ENCODE measurements around the gene OR10C1. TPM values are rescaled to one million over a fixed set of nuclear protein-coding genes. Genes with fewer than 3 reads are reported as not detected.

The OR10C1 gene
- total RNA-seq, 1 experiment from 2014 or later: not detected

GRCh38 chr6:29474996-29475395, 35.9 kb downstream of the OR10C1 start:
- H3K27me3 ChIP-seq (ENCODE audit: control insufficient read depth, insufficient read depth, low read length): no peaks in the 10 kb centered on the region; the same call in 1 of the 2 replicates
- no TSS peak for BruUV-seq (replicated peaks)
- ChIA-PET CTCF (no interaction called here), POLR2A (no interaction called here)
- H3K27ac ChIP-seq (ENCODE audit: low read length): no peak overlapping the region
- H3K4me1 ChIP-seq (ENCODE audit: control insufficient read depth, insufficient read depth, low read length): no peaks in the 10 kb centered on the region
- H3K4me3 ChIP-seq (ENCODE audit: low read depth in 2 of 2, low read length in 2 of 2): no peak overlapping the region
- intact Hi-C loops (cut with micrococcal nuclease; ENCODE audit: unreplicated experiment): no loop called here
- no peak for ATAC-seq
- TF ChIP-seq, protein P1, sequence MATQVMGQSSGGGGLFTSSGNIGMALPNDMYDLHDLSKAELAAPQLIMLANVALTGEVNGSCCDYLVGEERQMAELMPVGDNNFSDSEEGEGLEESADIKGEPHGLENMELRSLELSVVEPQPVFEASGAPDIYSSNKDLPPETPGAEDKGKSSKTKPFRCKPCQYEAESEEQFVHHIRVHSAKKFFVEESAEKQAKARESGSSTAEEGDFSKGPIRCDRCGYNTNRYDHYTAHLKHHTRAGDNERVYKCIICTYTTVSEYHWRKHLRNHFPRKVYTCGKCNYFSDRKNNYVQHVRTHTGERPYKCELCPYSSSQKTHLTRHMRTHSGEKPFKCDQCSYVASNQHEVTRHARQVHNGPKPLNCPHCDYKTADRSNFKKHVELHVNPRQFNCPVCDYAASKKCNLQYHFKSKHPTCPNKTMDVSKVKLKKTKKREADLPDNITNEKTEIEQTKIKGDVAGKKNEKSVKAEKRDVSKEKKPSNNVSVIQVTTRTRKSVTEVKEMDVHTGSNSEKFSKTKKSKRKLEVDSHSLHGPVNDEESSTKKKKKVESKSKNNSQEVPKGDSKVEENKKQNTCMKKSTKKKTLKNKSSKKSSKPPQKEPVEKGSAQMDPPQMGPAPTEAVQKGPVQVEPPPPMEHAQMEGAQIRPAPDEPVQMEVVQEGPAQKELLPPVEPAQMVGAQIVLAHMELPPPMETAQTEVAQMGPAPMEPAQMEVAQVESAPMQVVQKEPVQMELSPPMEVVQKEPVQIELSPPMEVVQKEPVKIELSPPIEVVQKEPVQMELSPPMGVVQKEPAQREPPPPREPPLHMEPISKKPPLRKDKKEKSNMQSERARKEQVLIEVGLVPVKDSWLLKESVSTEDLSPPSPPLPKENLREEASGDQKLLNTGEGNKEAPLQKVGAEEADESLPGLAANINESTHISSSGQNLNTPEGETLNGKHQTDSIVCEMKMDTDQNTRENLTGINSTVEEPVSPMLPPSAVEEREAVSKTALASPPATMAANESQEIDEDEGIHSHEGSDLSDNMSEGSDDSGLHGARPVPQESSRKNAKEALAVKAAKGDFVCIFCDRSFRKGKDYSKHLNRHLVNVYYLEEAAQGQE (IDR thresholded peaks at IDR 0.05; ENCODE audit: insufficient read depth in 1 of 2, low read depth in 2 of 2, low read length in 1 of 2): no peak
- TF ChIP-seq, protein P2, sequence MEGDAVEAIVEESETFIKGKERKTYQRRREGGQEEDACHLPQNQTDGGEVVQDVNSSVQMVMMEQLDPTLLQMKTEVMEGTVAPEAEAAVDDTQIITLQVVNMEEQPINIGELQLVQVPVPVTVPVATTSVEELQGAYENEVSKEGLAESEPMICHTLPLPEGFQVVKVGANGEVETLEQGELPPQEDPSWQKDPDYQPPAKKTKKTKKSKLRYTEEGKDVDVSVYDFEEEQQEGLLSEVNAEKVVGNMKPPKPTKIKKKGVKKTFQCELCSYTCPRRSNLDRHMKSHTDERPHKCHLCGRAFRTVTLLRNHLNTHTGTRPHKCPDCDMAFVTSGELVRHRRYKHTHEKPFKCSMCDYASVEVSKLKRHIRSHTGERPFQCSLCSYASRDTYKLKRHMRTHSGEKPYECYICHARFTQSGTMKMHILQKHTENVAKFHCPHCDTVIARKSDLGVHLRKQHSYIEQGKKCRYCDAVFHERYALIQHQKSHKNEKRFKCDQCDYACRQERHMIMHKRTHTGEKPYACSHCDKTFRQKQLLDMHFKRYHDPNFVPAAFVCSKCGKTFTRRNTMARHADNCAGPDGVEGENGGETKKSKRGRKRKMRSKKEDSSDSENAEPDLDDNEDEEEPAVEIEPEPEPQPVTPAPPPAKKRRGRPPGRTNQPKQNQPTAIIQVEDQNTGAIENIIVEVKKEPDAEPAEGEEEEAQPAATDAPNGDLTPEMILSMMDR (IDR thresholded peaks at IDR 0.05): no peak
- TF ChIP-seq SIN3A (IDR thresholded peaks at IDR 0.05; ENCODE audit: borderline replicate concordance, insufficient read depth, low read depth, low read length) (no peak), POLR2AphosphoS5 (IDR thresholded peaks at IDR 0.05; ENCODE audit: low read depth, low read length) (no peak), TCF7L2 (IDR thresholded peaks at IDR 0.05; ENCODE audit: low read depth, low read length) (no peak)
- in situ Hi-C loops (cut with HindIII; ENCODE audit: low pct_unique_long_range_greater_than_20kb, low sequenced_read_pairs): no loop called here
- no peak for DNase-seq (ENCODE audit: low read depth, low spot score)
- no peaks in the 10 kb centered on the region for H3K9me3 ChIP-seq (ENCODE audit: control insufficient read depth, insufficient read depth, low read depth, low read length)
- no peaks in the 10 kb centered on the region for H3K36me3 ChIP-seq (ENCODE audit: control insufficient read depth, insufficient read depth, low read length)

DNA sequence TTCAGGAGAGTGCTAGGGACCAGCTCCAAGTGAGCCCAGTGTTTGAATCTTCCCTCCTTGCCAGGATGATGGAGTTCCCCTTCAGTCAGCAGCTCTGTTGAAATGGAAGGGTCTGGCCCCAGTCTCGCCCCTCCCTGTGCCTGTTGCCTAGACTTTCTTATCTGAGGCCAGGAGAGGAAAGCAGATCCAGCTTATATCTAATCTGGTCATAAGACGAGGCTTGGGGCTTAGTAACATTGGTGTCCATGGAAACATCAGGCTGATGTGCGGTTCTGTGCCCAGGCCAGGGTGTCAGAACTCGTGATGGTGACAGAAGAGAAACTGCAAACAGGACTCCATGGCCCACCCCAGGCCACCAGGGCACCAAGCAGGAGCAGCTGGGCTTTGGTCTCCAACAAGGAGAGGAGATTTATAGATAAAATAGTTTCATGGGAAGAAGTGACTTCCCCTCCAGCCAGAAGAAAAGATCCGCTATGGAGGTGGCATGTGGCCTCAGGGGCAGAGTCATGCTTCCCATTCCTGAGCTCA, 38.9 kb downstream of the OR10C1 start:
- Histone ChIP-seq H3K27ac (ENCODE audit: low read length) (no peak overlapping the region), H3K4me3 (ENCODE audit: low read depth in 2 of 2, low read length in 2 of 2) (no peak overlapping the region), H3K36me3 (ENCODE audit: control insufficient read depth, insufficient read depth, low read length) (no peaks in the 10 kb centered on the region), H3K27me3 (ENCODE audit: control insufficient read depth, insufficient read depth, low read length) (no peaks in the 10 kb centered on the region; the same call in 1 of the 2 replicates), H3K4me1 (ENCODE audit: control insufficient read depth, insufficient read depth, low read length) (no peaks in the 10 kb centered on the region), H3K9me3 (ENCODE audit: control insufficient read depth, insufficient read depth, low read depth, low read length) (no peaks in the 10 kb centered on the region)
- no peak for ATAC-seq
- in situ Hi-C loops (cut with HindIII; ENCODE audit: low pct_unique_long_range_greater_than_20kb, low sequenced_read_pairs) (no loop called here), intact Hi-C loops (cut with micrococcal nuclease; ENCODE audit: unreplicated experiment) (no loop called here)
- no peak for DNase-seq (ENCODE audit: low read depth, low spot score)
- no peak for TF ChIP-seq TCF7L2 (IDR thresholded peaks at IDR 0.05; ENCODE audit: low read depth, low read length)
- no peak for TF ChIP-seq POLR2AphosphoS5 (IDR thresholded peaks at IDR 0.05; ENCODE audit: low read depth, low read length)
- TF ChIP-seq SIN3A (IDR thresholded peaks at IDR 0.05; ENCODE audit: borderline replicate concordance, insufficient read depth, low read depth, low read length): no peak
- TF ChIP-seq, protein P1 (IDR thresholded peaks at IDR 0.05; ENCODE audit: insufficient read depth in 1 of 2, low read depth in 2 of 2, low read length in 1 of 2): no peak
- TF ChIP-seq, protein P2 (IDR thresholded peaks at IDR 0.05): no peak
- no TSS peak for BruUV-seq (replicated peaks)
- CTCF ChIA-PET: no interaction called here
- POLR2A ChIA-PET: no interaction called here
